ENCODE data around the gene NRROS. TPM values are rescaled to one million over a fixed set of nuclear protein-coding genes. Genes with fewer than 3 reads are reported as not detected.

Gene NRROS
- polyA plus RNA-seq, 1 of the 3 experiments (the other 2 are of a cell fraction) = 0.25 TPM

GRCh38 chr3:196599734-196600128 lies 39.8 kb upstream of the NRROS start (continued):
- TF ChIP-seq ZBTB33 (IDR thresholded peaks at IDR 0.05; ENCODE audit: borderline replicate concordance, low read depth) (no peak), NRF1 (IDR thresholded peaks at IDR 0.05; ENCODE audit: low read depth, low read length) (no peak), NFIC (IDR thresholded peaks at IDR 0.05; ENCODE audit: borderline replicate concordance) (no peak), USF2 (IDR thresholded peaks at IDR 0.05; ENCODE audit: borderline replicate concordance, low read depth, low read length) (no peak), RCOR1 (IDR thresholded peaks at IDR 0.05; ENCODE audit: low read length) (no peak), POLR2AphosphoS5 (IDR thresholded peaks at IDR 0.05; ENCODE audit: low read depth, low read length) (no peak), RFX5 (IDR thresholded peaks at IDR 0.05; ENCODE audit: low read length) (no peak)

GRCh38 chr3:196600359-196600758 lies 39.1 kb upstream of the NRROS start:
- Histone ChIP-seq H3K36me3 (replicated peaks in 1 of 2; ENCODE audit: control insufficient read depth in 1 of 2, insufficient read depth in 2 of 2, low read length in 1 of 2) (no peaks in the 10 kb centered on the region), H3K4me3 (ENCODE audit: low read depth in 2 of 2, low read length in 1 of 2) (no peak overlapping the region), H2AFZ (ENCODE audit: low read depth) (no peak overlapping the region), H3K4me2 (no peak overlapping the region), H3K4me1 (ENCODE audit: control insufficient read depth in 1 of 2, insufficient read depth in 2 of 2, low read depth in 1 of 2, low read length in 1 of 2) (peaks cover 0 to 2% of the 10 kb centered on the region in 2 experiments; a peak in 1 of 4 replicates), H3K27me3 (ENCODE audit: insufficient read depth) (0 out of 2 replicates have a peak, but pooled peaks cover 4% of the 10 kb centered on the region), H3K79me2 (ENCODE audit: insufficient read depth) (no peaks in the 10 kb centered on the region), H3K9me3 (no peaks in the 10 kb centered on the region), H3F3A (replicated peaks; ENCODE audit: insufficient read depth) (no peaks in the 10 kb centered on the region), H3K9ac (no peak overlapping the region), H3K27ac (ENCODE audit: low read depth in 2 of 2, low read length in 1 of 2) (no peak overlapping the region), H4K20me1 (ENCODE audit: insufficient read depth) (no peaks in the 10 kb centered on the region), H3K9me2 (no peaks in the 10 kb centered on the region)
- CTCF ChIA-PET = no interaction called here
- TF ChIP-seq REST (IDR thresholded peaks at IDR 0.05; ENCODE audit: low read depth, low read length) = no peak
- no peak for TF ChIP-seq RXRA (IDR thresholded peaks at IDR 0.05; ENCODE audit: borderline replicate concordance, low read depth)
- no peak for TF ChIP-seq TAF1 (IDR thresholded peaks at IDR 0.05; ENCODE audit: borderline replicate concordance, low read depth, low read length)
- TF ChIP-seq EP300 (IDR thresholded peaks at IDR 0.05; ENCODE audit: borderline replicate concordance in 1 of 2, low read depth in 1 of 2, low read length in 1 of 2) = no peak
- TF ChIP-seq RCOR1 (IDR thresholded peaks at IDR 0.05; ENCODE audit: low read length) = no peak
- TF ChIP-seq USF1 (IDR thresholded peaks at IDR 0.05; ENCODE audit: borderline replicate concordance, low read depth) = no peak
- no peak for TF ChIP-seq TCF12 (IDR thresholded peaks at IDR 0.05)
- no peak for TF ChIP-seq SIN3A (IDR thresholded peaks at IDR 0.05; ENCODE audit: borderline replicate concordance, low read depth, low read length)
- TF ChIP-seq ZBTB33 (IDR thresholded peaks at IDR 0.05; ENCODE audit: borderline replicate concordance, low read depth) = no peak
- no peak for TF ChIP-seq ELF1 (IDR thresholded peaks at IDR 0.05)
- no peak for TF ChIP-seq CHD2 (IDR thresholded peaks at IDR 0.05; ENCODE audit: low read length, partially characterized antibody)
- TF ChIP-seq TEAD4 (IDR thresholded peaks at IDR 0.05; ENCODE audit: borderline replicate concordance, insufficient read depth) = no peak
- no peak for TF ChIP-seq CTCF (IDR thresholded peaks at IDR 0.05)
- no peak for TF ChIP-seq NRF1 (IDR thresholded peaks at IDR 0.05; ENCODE audit: low read depth, low read length)
- TF ChIP-seq NFIC (IDR thresholded peaks at IDR 0.05; ENCODE audit: borderline replicate concordance) = no peak
- TF ChIP-seq MXI1 (IDR thresholded peaks at IDR 0.05; ENCODE audit: low read depth, low read length) = no peak
- TF ChIP-seq EZH2phosphoT487 (IDR thresholded peaks at IDR 0.05; ENCODE audit: borderline replicate concordance, low read depth) = no peak
- DNase-seq = no peak
- 87% methylated on average over 7 of the region's 7 CpGs for WGBS (ENCODE audit: low lambda C conversion rate)
- POLR2A ChIA-PET = no interaction called here
